Spleen (tissue), 11 donors: ENCODE measurements around the gene RFFL. TPM values are rescaled to one million over a fixed set of nuclear protein-coding genes. Genes with fewer than 3 reads are reported as not detected.
"Not testable (repeated sequence)": the region's sequence is repeated elsewhere in the genome, so short reads cannot be mapped to it uniquely, and the experiment has no call there.

Source experiments
- DNase-seq: peaks from one replicate; pipeline ENCODE4 v3.0.0-alpha.2; 2020
- H3K27ac ChIP-seq, 8 donors: fragments of 200-600 bp; sonication (generic) in 7 of 8; 1 replicate in 4 of 8; 2 replicates in 4 of 8; pipeline versions ENCODE4 v1.5.0 to v1.8.0; 2016 to 2021; ENCODE audit warnings: inconsistent platforms in 4 of 8, mild to moderate bottlenecking in 4 of 8, moderate library complexity in 1 of 8
- H3K27me3 ChIP-seq, 7 donors: fragments of 200-600 bp; sonication (generic) in 6 of 7; replicated peaks in 1 of 7; 1 replicate in 4 of 7; 2 replicates in 3 of 7; pipeline versions ENCODE4 v1.5.0 to v1.8.0; 2016 to 2021; ENCODE audit warnings: inconsistent platforms in 3 of 7, mild to moderate bottlenecking in 1 of 7
- H3K36me3 ChIP-seq, 6 donors: fragments of 200-600 bp; sonication (generic) in 5 of 6; 1 replicate in 4 of 6; 2 replicates in 2 of 6; pipeline versions ENCODE4 v1.5.0 to v1.8.0; 2016 to 2021; ENCODE audit warnings: inconsistent platforms in 2 of 6
- H3K4me1 ChIP-seq, 6 donors: fragments of 200-600 bp; sonication (generic) in 5 of 6; 1 replicate in 3 of 6; 2 replicates in 3 of 6; pipeline versions ENCODE4 v1.5.0 to v1.8.0; 2016 to 2021; ENCODE audit warnings: inconsistent platforms in 3 of 6
- H3K4me3 ChIP-seq, 8 donors: fragments of 200-600 bp; sonication (generic) in 7 of 8; 1 replicate in 4 of 8; 2 replicates in 4 of 8; pipeline versions ENCODE4 v1.5.0 to v1.8.0; 2016 to 2021; ENCODE audit warnings: inconsistent platforms in 4 of 8, mild to moderate bottlenecking in 4 of 8, moderate library complexity in 2 of 8
- H3K9me3 ChIP-seq, 8 donors: fragments of 200-600 bp; sonication (generic) in 7 of 8; 1 replicate in 4 of 8; 2 replicates in 4 of 8; pipeline versions ENCODE4 v1.5.0 to v1.8.0; 2016 to 2021; ENCODE audit warnings: inconsistent platforms in 4 of 8
- CTCF ChIP-seq, 11 experiments: fragments of 200-600 bp in 7 of 11; fragments of 450-650 bp in 4 of 11; sonication (generic) in 4 of 11; IDR thresholded peaks in 8 of 11; conservative IDR thresholded peaks in 3 of 11; 1 replicate in 7 of 11; 2 replicates in 4 of 11; pipeline versions ENCODE4 v1.4.0 to v1.8.0; 2016 to 2021; ENCODE audit warnings: antibody characterized with exemption in 11 of 11, inconsistent platforms in 4 of 11, mild to moderate bottlenecking in 1 of 11
- POLR2A ChIP-seq, 3 donors: fragments of 450-650 bp; IDR thresholded peaks; one replicate each; pipeline ENCODE4 v1.5.1; 2017; ENCODE audit warnings: antibody characterized with exemption in 3 of 3, mild to moderate bottlenecking in 1 of 3
- POLR2AphosphoS5 ChIP-seq, 3 donors: sonication (generic); formaldehyde crosslinking; IDR thresholded peaks; one replicate each; pipeline ENCODE4 v1.5.1; 2017; ENCODE audit warnings: antibody characterized with exemption in 3 of 3
- WGBS, 5 donors: extraction: QIAGEN DNeasy Blood & Tissue Kit in 3 of 5; methylation state at CpG; one replicate each; pipeline versions ENCODE4 v1.1.5 to v1.1.7; 2013 to 2018; 5-methylcytosine and 5-hydroxymethylcytosine counted together
- intact Hi-C: fragments of 100-400 bp; cut with DNase I; formaldehyde crosslinking; loops from one replicate; pipeline ENCODE4 v1.15.0; 2023; ENCODE audit warnings: low total_unique reads
- polyA plus RNA-seq, 3 donors: library from polyadenylated mRNA; stranded (reverse); fragments of 200-250 nt; gene quantifications; one replicate each; pipeline ENCODE4 v1.2.1, GENCODE V29; 2013
- total RNA-seq, 7 donors: library from RNA; depleted of rRNA in 3 of 7; stranded (reverse); fragments of >200 nt in 3 of 7; fragmentation: NEBNext Ultra II Directional in 4 of 7; extraction: Animal tissue kit (Norgen Biotek cat#: 25700) in 4 of 7; gene quantifications; one replicate each; pipeline versions ENCODE4 v1.1.0 to v1.2.1, GENCODE V29; 2016 to 2021
- donor health status: healthy with polysubstance abuse.
- donor health status: DM: no; HTN: no; CAD: no; lungs with moderate emphysema.
- donor health status: DM: no; HTN: no; CAD: no.
- donor health status: Bipolar disorder and iron deficiency.
- donor health status: healthy.
- donor health status: DM: no; HTN: no; CAD: no.
- donor health status: DM: yes; HTN: yes; CAD: no.

Gene RFFL
- total and polyA plus RNA-seq, 10 donors, result 5.7 to 39.7 (median 32.6) TPM

- H3K27ac ChIP-seq, result peak overlapping the region in 1 of 8 donors; percentile 19
- H3K36me3 ChIP-seq, result no peaks in the 10 kb centered on the region
- H3K9me3 ChIP-seq, result no peaks in the 10 kb centered on the region
- no peak for DNase-seq
- H3K4me1 ChIP-seq, result peaks cover 11 to 44% (median 17%) of the 10 kb centered on the region in 6 donors
- H3K4me3 ChIP-seq, result no peak overlapping the region
- 82 to 90% (median 84%) methylated on average over 7 of the region's 7 CpGs for WGBS, 5 donors
- TF ChIP-seq POLR2AphosphoS5 (IDR thresholded peaks at IDR 0.05) (no peak), POLR2A (IDR thresholded peaks at IDR 0.05) (no peak), CTCF (IDR thresholded peaks at IDR 0.05 in 8 of 11, conservative IDR thresholded peaks at IDR 0.05 in 3 of 11) (no peak)
- H3K27me3 ChIP-seq, result no peaks in the 10 kb centered on the region
- intact Hi-C loops, result no loop called here
Measured at GRCh38 chr17:35041390-35041789, 22.1 kb downstream of the RFFL start.

GRCh38 chr17:35038453-35038852 is 25.1 kb downstream of the RFFL start:
- no peaks in the 10 kb centered on the region for H3K27me3 ChIP-seq
- no peak overlapping the region for H3K27ac ChIP-seq
- H3K9me3 ChIP-seq, result no peaks in the 10 kb centered on the region
- peaks cover 0 to 21% (median 1%) of the 10 kb centered on the region in 6 donors for H3K4me1 ChIP-seq
- intact Hi-C loops, result no loop called here
- H3K36me3 ChIP-seq, result peaks cover 0 to 13% (median 0%) of the 10 kb centered on the region in 6 donors
- TF ChIP-seq POLR2AphosphoS5 (IDR thresholded peaks at IDR 0.05) (no peak), POLR2A (IDR thresholded peaks at IDR 0.05) (no peak), CTCF (IDR thresholded peaks at IDR 0.05 in 8 of 11, conservative IDR thresholded peaks at IDR 0.05 in 3 of 11) (no peak)
- no peak for DNase-seq
- H3K4me3 ChIP-seq, result no peak overlapping the region
- 89 to 96% (median 91%) methylated on average over 3 of the region's 3 CpGs for WGBS, 5 donors

GRCh38 chr17:35030780-35031179 is 32.7 kb downstream of the RFFL start:
- no peaks in the 10 kb centered on the region for H3K27me3 ChIP-seq
- no peaks in the 10 kb centered on the region for H3K9me3 ChIP-seq
- H3K36me3 ChIP-seq, result peaks cover 0 to 28% (median 9%) of the 10 kb centered on the region in 6 donors
- no peak overlapping the region for H3K27ac ChIP-seq
- no peak overlapping the region for H3K4me3 ChIP-seq
- no peak for DNase-seq
- no peak for TF ChIP-seq CTCF (IDR thresholded peaks at IDR 0.05 in 8 of 11, conservative IDR thresholded peaks at IDR 0.05 in 3 of 11)
- H3K4me1 ChIP-seq, result peaks cover 0 to 33% (median 9%) of the 10 kb centered on the region in 6 donors
- 87 to 100% (median 98%) methylated on average over 1 of the region's 1 CpG for WGBS, 5 donors
- intact Hi-C loops, result no loop called here

GRCh38 chr17:35028531-35029262 is 34.8 kb downstream of the RFFL start:
- H3K9me3 ChIP-seq, result no peaks in the 10 kb centered on the region
- H3K4me1 ChIP-seq, result peaks cover 0 to 35% (median 12%) of the 10 kb centered on the region in 6 donors
- TF ChIP-seq POLR2A (IDR thresholded peaks at IDR 0.05) (no peak), CTCF (IDR thresholded peaks at IDR 0.05 in 8 of 11, conservative IDR thresholded peaks at IDR 0.05 in 3 of 11) (no peak), POLR2AphosphoS5 (IDR thresholded peaks at IDR 0.05) (no peak)
- 55 to 58% (median 57%) methylated on average over 3 of the region's 3 CpGs for WGBS, 5 donors
- peaks cover 0 to 37% (median 17%) of the 10 kb centered on the region in 6 donors for H3K36me3 ChIP-seq
- H3K4me3 ChIP-seq, result no peak overlapping the region
- no peaks in the 10 kb centered on the region for H3K27me3 ChIP-seq
- H3K27ac ChIP-seq, result peak overlapping the region in 3 of 8 donors; percentile 13 to 55 (median 43)
- no peak for DNase-seq
- intact Hi-C loops, result loop anchor here (10.0 kb wide), 1 partner anchor 56 kb away; no protein-coding TSS in a partner anchor

- H3K4me3 ChIP-seq, H3K27me3 ChIP-seq, H3K9me3 ChIP-seq, DNase-seq: not testable (repeated sequence)
- Histone ChIP-seq H3K4me1 (peaks cover 3 to 35% (median 16%) of the 10 kb centered on the region in 6 donors), H3K27ac (peak overlapping the region in 3 of 8 donors; percentile 13 to 55 (median 43)), H3K36me3 (peaks cover 0 to 36% (median 17%) of the 10 kb centered on the region in 6 donors)
- 92 to 97% (median 96%) methylated on average over 4 of the region's 4 CpGs for WGBS, 5 donors
- intact Hi-C loops, result loop anchor here (10.0 kb wide), 1 partner anchor 57 kb away; no protein-coding TSS in a partner anchor
Measured at GRCh38 chr17:35028097-35028496, 35.4 kb downstream of the RFFL start.
